Osteocyte (in vitro differentiated cells): Measurements from ENCODE around the gene ZNF593. TPM values are rescaled to one million over a fixed set of nuclear protein-coding genes. Genes with fewer than 3 reads are reported as not detected.
A peak's percentile ranks its signal among the peaks of the same experiment; 100 is the strongest.

Experiments
- DNase-seq: peaks from one replicate; pipeline ENCODE4 v3.0.0; 2021; ENCODE audit warnings: mixed read lengths; ENCODE audit not compliant: unreplicated experiment; ENCODE audit errors: extremely low spot score
- H3K27ac Mint-ChIP-seq: one replicate; pipeline ENCODE4 v1.8.0; 2021; ENCODE audit warnings: mild to moderate bottlenecking, mixed read lengths; ENCODE audit not compliant: unreplicated experiment
- H3K27me3 Mint-ChIP-seq: one replicate; pipeline ENCODE4 v1.8.0; 2021; ENCODE audit warnings: mixed read lengths; ENCODE audit not compliant: unreplicated experiment
- H3K36me3 Mint-ChIP-seq: one replicate; pipeline ENCODE4 v1.8.0; 2021; ENCODE audit warnings: mixed read lengths; ENCODE audit not compliant: unreplicated experiment
- H3K4me1 Mint-ChIP-seq: one replicate; pipeline ENCODE4 v1.8.0; 2021; ENCODE audit warnings: mixed read lengths; ENCODE audit not compliant: unreplicated experiment
- H3K4me3 Mint-ChIP-seq: one replicate; pipeline ENCODE4 v1.8.0; 2021; ENCODE audit warnings: mild to moderate bottlenecking, moderate library complexity, mixed read lengths; ENCODE audit not compliant: unreplicated experiment
- H3K9me3 Mint-ChIP-seq: one replicate; pipeline ENCODE4 v1.8.0; 2021; ENCODE audit warnings: mixed read lengths; ENCODE audit not compliant: unreplicated experiment
- CTCF ChIP-seq: fragments of 200-600 bp; sonication (generic); IDR thresholded peaks from 2 replicates; pipeline ENCODE4 v1.5.0; 2021; ENCODE audit warnings: antibody characterized with exemption, mild to moderate bottlenecking, moderate library complexity
- total RNA-seq: library from RNA; stranded (reverse); gene quantifications from 2 replicates; pipeline ENCODE4 v1.2.1, GENCODE V29; 2021

ZNF593 gene
- total RNA-seq, 1 donor from 2014 or later = 28.6 TPM

- no peak overlapping the region for H3K27ac Mint-ChIP-seq
- no peaks in the 10 kb centered on the region for H3K4me1 Mint-ChIP-seq
- peaks cover 2% of the 10 kb centered on the region for H3K36me3 Mint-ChIP-seq
- peaks cover 13% of the 10 kb centered on the region for H3K27me3 Mint-ChIP-seq
- DNase-seq = peak; percentile 38
- H3K9me3 Mint-ChIP-seq = peaks cover 8% of the 10 kb centered on the region
- no peak overlapping the region for H3K4me3 Mint-ChIP-seq
- no peak for TF ChIP-seq CTCF
Measured at GRCh38 chr1:26130695-26131094, 39.0 kb upstream of the ZNF593 start.

GRCh38 chr1:26132128-26132833 lies 37.4 kb upstream of the ZNF593 start:
- peaks cover 13% of the 10 kb centered on the region for H3K27me3 Mint-ChIP-seq
- peak; percentile 49 for DNase-seq
- H3K9me3 Mint-ChIP-seq = peaks cover 8% of the 10 kb centered on the region
- H3K4me1 Mint-ChIP-seq = no peaks in the 10 kb centered on the region
- no peak overlapping the region for H3K27ac Mint-ChIP-seq
- peaks cover 2% of the 10 kb centered on the region for H3K36me3 Mint-ChIP-seq
- no peak for TF ChIP-seq CTCF
- no peak overlapping the region for H3K4me3 Mint-ChIP-seq

GRCh38 chr1:26132834-26133167 lies 36.9 kb upstream of the ZNF593 start:
- peaks cover 2% of the 10 kb centered on the region for H3K36me3 Mint-ChIP-seq
- H3K4me3 Mint-ChIP-seq = no peak overlapping the region
- no peak overlapping the region for H3K27ac Mint-ChIP-seq
- TF ChIP-seq CTCF = no peak
- H3K27me3 Mint-ChIP-seq = peaks cover 13% of the 10 kb centered on the region
- H3K9me3 Mint-ChIP-seq = peaks cover 8% of the 10 kb centered on the region
- DNase-seq = peak; percentile 60
- no peaks in the 10 kb centered on the region for H3K4me1 Mint-ChIP-seq

- Mint-ChIP-seq H3K36me3 (peaks cover 2% of the 10 kb centered on the region), H3K27ac (no peak overlapping the region), H3K9me3 (peaks cover 8% of the 10 kb centered on the region), H3K27me3 (peaks cover 8% of the 10 kb centered on the region), H3K4me3 (no peak overlapping the region), H3K4me1 (no peaks in the 10 kb centered on the region)
- peak; percentile 30 for DNase-seq
- no peak for TF ChIP-seq CTCF
Measured at GRCh38 chr1:26134466-26134865, 35.2 kb upstream of the ZNF593 start.

GRCh38 chr1:26138974-26139558 lies 30.6 kb upstream of the ZNF593 start:
- Mint-ChIP-seq H3K36me3 (peaks cover 2% of the 10 kb centered on the region), H3K4me3 (no peak overlapping the region), H3K27ac (no peak overlapping the region), H3K4me1 (no peaks in the 10 kb centered on the region), H3K9me3 (peaks cover 8% of the 10 kb centered on the region), H3K27me3 (peaks cover 9% of the 10 kb centered on the region)
- TF ChIP-seq CTCF = no peak
- no peak for DNase-seq
